GM12878 (cell line): Measurements from ENCODE around the gene USP35. TPM values are rescaled to one million over a fixed set of nuclear protein-coding genes. Genes with fewer than 3 reads are reported as not detected.

Experiments
- ATAC-seq: fragments of 200-7000 bp; cut with Tn5 transposase; 3 replicates; pipeline ENCODE4 v1.9.1; 2020; ENCODE audit warnings: mild to moderate bottlenecking, moderate library complexity
- BruUV-seq: library from RNA; stranded (reverse); fragments of 400-500 nt; replicated peaks from 2 replicates; lab custom pipeline; 2021; lab: Mats Ljungman, UMichigan
- CTCF ChIA-PET: fragments of 300-600 bp; sonication (Branson Sonifier 250); formaldehyde crosslinking; extraction: SDS; loops from one replicate; lab custom pipeline; 2021; ENCODE audit warnings: inconsistent platforms; lab: Yijun Ruan, JAX
- POLR2A ChIA-PET: fragments of 350-600 bp; formaldehyde crosslinking; extraction: SDS; loops from one replicate; lab custom pipeline; 2021; ENCODE audit warnings: inconsistent platforms; lab: Charles Lee
- RAD21 ChIA-PET: fragments of 300-600 bp; sonication (Branson Sonifier 250); formaldehyde crosslinking; loops from one replicate; lab custom pipeline; 2023; ENCODE audit warnings: antibody characterized with exemption; ENCODE audit not compliant: unreplicated experiment; lab: Charles Lee
- SMC1A ChIA-PET: fragments of 300-600 bp; sonication (Branson Sonifier 250); formaldehyde crosslinking; loops from one replicate; lab custom pipeline; 2023; ENCODE audit not compliant: unreplicated experiment, uncharacterized antibody; lab: Charles Lee
- DNase-seq: peaks from one replicate; pipeline ENCODE4 v3.0.0-alpha.2; 2011; ENCODE audit warnings: low read depth, low spot score
- FAIRE-seq: peaks from 3 replicates; lab custom pipeline; 2011; peaks lifted over from hg19 to GRCh38; lab: Jason Lieb, UNC
- H2AFZ ChIP-seq: 2 replicates; pipeline ENCODE4 v1.6.0; 2011; ENCODE audit warnings: low read depth, low read length, control low read depth; ENCODE audit not compliant: control insufficient read depth
- H3K27ac ChIP-seq: 2 replicates; pipeline ENCODE4 v1.5.1; 2011; ENCODE audit warnings: control low read depth; ENCODE audit not compliant: control insufficient read depth, insufficient read depth
- H3K27me3 ChIP-seq, 2 experiments: replicated peaks in 1 of 2; 2 replicates each; pipeline versions ENCODE4 v1.6.0 to v1.6.1; 2011; ENCODE audit warnings: low read length in 1 of 2; ENCODE audit not compliant: control insufficient read depth in 2 of 2, insufficient read depth in 2 of 2
- H3K36me3 ChIP-seq, 2 experiments: 2 replicates each; pipeline ENCODE4 v1.5.1; 2011; ENCODE audit warnings: low read length in 1 of 2; ENCODE audit not compliant: control insufficient read depth in 2 of 2, insufficient read depth in 2 of 2
- H3K4me1 ChIP-seq: 2 replicates; pipeline ENCODE4 v1.6.1; 2011; ENCODE audit warnings: mild to moderate bottlenecking, low read length, moderate library complexity, mixed read lengths; ENCODE audit not compliant: control insufficient read depth, insufficient read depth
- H3K4me2 ChIP-seq: 2 replicates; pipeline ENCODE4 v1.6.0; 2011; ENCODE audit warnings: control low read depth; ENCODE audit not compliant: control insufficient read depth, insufficient read depth
- H3K4me3 ChIP-seq: fragments of 200-600 bp; sonication (generic); 2 replicates; pipeline ENCODE4 v1.5.1; 2016
- H3K79me2 ChIP-seq: 2 replicates; pipeline ENCODE4 v1.6.0; 2011; ENCODE audit warnings: low read length; ENCODE audit not compliant: control insufficient read depth, insufficient read depth
- H3K9ac ChIP-seq: 2 replicates; pipeline ENCODE4 v1.8.0; 2011; ENCODE audit warnings: low read length, control low read depth, mixed read lengths; ENCODE audit not compliant: control insufficient read depth, insufficient read depth
- H3K9me3 ChIP-seq: replicated peaks from 3 replicates; pipeline ENCODE4 v1.5.1; 2011; ENCODE audit warnings: mild to moderate bottlenecking, low read length; ENCODE audit not compliant: control insufficient read depth, insufficient read depth
- H4K20me1 ChIP-seq: 2 replicates; pipeline ENCODE4 v1.6.0; 2011; ENCODE audit not compliant: control insufficient read depth, insufficient read depth
- CHD4 ChIP-seq: fragments of 200-600 bp; sonication (generic); IDR thresholded peaks from 2 replicates; pipeline ENCODE4 v1.6.1; 2016; ENCODE audit warnings: mild to moderate bottlenecking
- DPF2 ChIP-seq: fragments of 450-650 bp; IDR thresholded peaks from 2 replicates; pipeline ENCODE4 v1.6.1; 2017; ENCODE audit warnings: mild to moderate bottlenecking
- FOXK2 ChIP-seq: fragments of 450-650 bp; IDR thresholded peaks from 2 replicates; pipeline ENCODE4 v1.6.1; 2017; ENCODE audit warnings: mild to moderate bottlenecking, moderate library complexity
- HDAC2 ChIP-seq: fragments of 200-600 bp; sonication (generic); IDR thresholded peaks from 2 replicates; pipeline ENCODE4 v1.6.1; 2017
- NFXL1 ChIP-seq: fragments of 450-650 bp; IDR thresholded peaks from 2 replicates; pipeline ENCODE4 v1.6.1; 2017; ENCODE audit warnings: antibody characterized with exemption, mild to moderate bottlenecking, borderline replicate concordance
- NR2C1 ChIP-seq: fragments of 450-650 bp; IDR thresholded peaks from 2 replicates; pipeline ENCODE4 v1.6.1; 2017; ENCODE audit warnings: antibody characterized with exemption, mild to moderate bottlenecking, moderate library complexity
- RAD21 ChIP-seq: IDR thresholded peaks from 2 replicates; pipeline ENCODE4 v1.6.1; 2011; ENCODE audit warnings: mild to moderate bottlenecking, low read depth, low read length, moderate library complexity; ENCODE audit not compliant: insufficient read depth
- RUNX3 ChIP-seq: IDR thresholded peaks from 2 replicates; pipeline ENCODE4 v1.6.1; 2012; ENCODE audit warnings: low read length, inconsistent platforms
- SREBF2 ChIP-seq: IDR thresholded peaks from 2 replicates; pipeline ENCODE4 v1.6.1; 2012; ENCODE audit warnings: mild to moderate bottlenecking, low read length
- TARDBP ChIP-seq: IDR thresholded peaks from 2 replicates; pipeline ENCODE4 v1.6.1; 2016; ENCODE audit warnings: borderline replicate concordance
- WGBS: methylation state at CpG from one replicate; pipeline ENCODE4 v1.1.6; 2016; ENCODE audit warnings: low lambda C conversion rate; ENCODE audit not compliant: insufficient replicate concordance, insufficient coverage; ENCODE audit errors: missing lambda C conversion rate; 5-methylcytosine and 5-hydroxymethylcytosine counted together
- in situ Hi-C: fragments of 300-500 bp; cut with MboI; formaldehyde crosslinking; loops from 9 replicates; pipeline ENCODE4 v1.14.3; 2018; ENCODE audit warnings: mixed read lengths
- intact Hi-C: fragments of 100-400 bp; cut with micrococcal nuclease; formaldehyde crosslinking; loops from one replicate; pipeline ENCODE4 v1.14.2; 2022; ENCODE audit not compliant: unreplicated experiment
- polyA plus RNA-seq, 11 experiments: library from polyadenylated mRNA; depleted of rRNA in 4 of 11; unstranded in 6 of 11; stranded (reverse) in 5 of 11; fragments of >200 nt; fragmentation: Nextera tagmentation in 4 of 11; fragmentation: Illumina TruSeq in 1 of 11; extraction: Ambion mirVana in 4 of 11; extraction: Trizol in 1 of 11; gene quantifications; 1 replicate in 1 of 11; 2 replicates in 10 of 11; pipeline versions ENCODE4 v1.2.1 to v1.2.3, GENCODE V29; 2011 to 2016; ENCODE audit warnings: inconsistent platforms in 2 of 11, missing spikeins in 2 of 11, low read depth in 1 of 11
- total RNA-seq, 4 experiments: library from RNA; depleted of rRNA in 3 of 4; stranded (reverse); fragments of >200 nt in 3 of 4; fragmentation: Illumina TruSeq in 1 of 4; extraction: Trizol in 1 of 4; gene quantifications; 2 replicates each; pipeline versions ENCODE4 v1.2.1 to v1.2.3, GENCODE V29; 2013 to 2021
- TF ChIP-seq, protein P1 (sequence below): IDR thresholded peaks from 2 replicates; pipeline ENCODE4 v1.6.1; 2011; ENCODE audit warnings: mild to moderate bottlenecking, low read depth, low read length, moderate library complexity; ENCODE audit not compliant: insufficient replicate concordance
- TF ChIP-seq, protein P2 (sequence below): fragments of 450-650 bp; IDR thresholded peaks from 2 replicates; pipeline ENCODE4 v1.6.1; 2017; ENCODE audit warnings: mild to moderate bottlenecking, low read depth, inconsistent platforms; ENCODE audit not compliant: poor library complexity, severe bottlenecking

Gene USP35
- total and polyA plus RNA-seq, 10 of the 15 experiments (the other 5 are each of a cell fraction or from before 2014, with no cell fraction given), result 0.13 to 6.4 (median 3.1) TPM; not detected in 1

DNA sequence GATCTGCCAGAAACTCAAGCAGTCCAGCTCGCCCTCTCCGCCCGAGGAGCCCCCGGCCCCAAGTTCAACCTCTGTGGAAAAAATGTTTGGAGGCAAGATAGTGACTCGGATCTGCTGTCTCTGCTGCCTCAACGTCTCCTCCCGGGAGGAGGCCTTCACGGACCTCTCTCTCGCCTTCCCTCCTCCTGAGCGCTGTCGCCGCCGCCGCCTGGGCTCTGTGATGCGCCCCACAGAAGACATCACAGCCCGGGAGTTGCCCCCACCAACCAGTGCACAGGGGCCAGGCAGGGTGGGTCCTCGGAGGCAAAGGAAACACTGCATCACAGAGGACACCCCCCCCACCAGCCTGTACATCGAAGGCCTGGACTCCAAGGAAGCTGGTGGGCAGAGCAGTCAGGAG lies 20.8 kb downstream of the USP35 start:
- in situ Hi-C loops, result no loop called here
- ChIA-PET CTCF (interaction anchor here (1.0 kb wide), 1 partner anchor 377 kb away, joined by 3 read pairs; no protein-coding TSS in a partner anchor), RAD21 (no interaction called here), POLR2A (no interaction called here), SMC1A (no interaction called here)
- no peak for DNase-seq
- H3K4me2 ChIP-seq, result no peak overlapping the region
- no peak overlapping the region for H3K27ac ChIP-seq
- 84% methylated on average over 18 of the region's 18 CpGs for WGBS
- TF ChIP-seq, protein P1, sequence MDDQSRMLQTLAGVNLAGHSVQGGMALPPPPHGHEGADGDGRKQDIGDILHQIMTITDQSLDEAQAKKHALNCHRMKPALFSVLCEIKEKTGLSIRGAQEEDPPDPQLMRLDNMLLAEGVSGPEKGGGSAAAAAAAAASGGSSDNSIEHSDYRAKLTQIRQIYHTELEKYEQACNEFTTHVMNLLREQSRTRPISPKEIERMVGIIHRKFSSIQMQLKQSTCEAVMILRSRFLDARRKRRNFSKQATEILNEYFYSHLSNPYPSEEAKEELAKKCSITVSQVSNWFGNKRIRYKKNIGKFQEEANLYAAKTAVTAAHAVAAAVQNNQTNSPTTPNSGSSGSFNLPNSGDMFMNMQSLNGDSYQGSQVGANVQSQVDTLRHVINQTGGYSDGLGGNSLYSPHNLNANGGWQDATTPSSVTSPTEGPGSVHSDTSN, result no peak
- no peak for TF ChIP-seq SREBF2
- TF ChIP-seq NFXL1, result no peak
- TF ChIP-seq, protein P2, sequence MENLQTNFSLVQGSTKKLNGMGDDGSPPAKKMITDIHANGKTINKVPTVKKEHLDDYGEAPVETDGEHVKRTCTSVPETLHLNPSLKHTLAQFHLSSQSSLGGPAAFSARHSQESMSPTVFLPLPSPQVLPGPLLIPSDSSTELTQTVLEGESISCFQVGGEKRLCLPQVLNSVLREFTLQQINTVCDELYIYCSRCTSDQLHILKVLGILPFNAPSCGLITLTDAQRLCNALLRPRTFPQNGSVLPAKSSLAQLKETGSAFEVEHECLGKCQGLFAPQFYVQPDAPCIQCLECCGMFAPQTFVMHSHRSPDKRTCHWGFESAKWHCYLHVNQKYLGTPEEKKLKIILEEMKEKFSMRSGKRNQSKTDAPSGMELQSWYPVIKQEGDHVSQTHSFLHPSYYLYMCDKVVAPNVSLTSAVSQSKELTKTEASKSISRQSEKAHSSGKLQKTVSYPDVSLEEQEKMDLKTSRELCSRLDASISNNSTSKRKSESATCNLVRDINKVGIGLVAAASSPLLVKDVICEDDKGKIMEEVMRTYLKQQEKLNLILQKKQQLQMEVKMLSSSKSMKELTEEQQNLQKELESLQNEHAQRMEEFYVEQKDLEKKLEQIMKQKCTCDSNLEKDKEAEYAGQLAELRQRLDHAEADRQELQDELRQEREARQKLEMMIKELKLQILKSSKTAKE, result no peak
- TF ChIP-seq NR2C1, result no peak
- no peak for TF ChIP-seq DPF2
- TF ChIP-seq RAD21, result no peak
- TF ChIP-seq FOXK2, result no peak
- TF ChIP-seq HDAC2, result no peak
- no peak for TF ChIP-seq CHD4
- TF ChIP-seq TARDBP, result no peak
- no peak for TF ChIP-seq RUNX3
- no peaks in the 10 kb centered on the region for H3K4me1 ChIP-seq
- FAIRE-seq, result no peak
- H3K27me3 ChIP-seq, result no peaks in the 10 kb centered on the region
- no peak overlapping the region for H2AFZ ChIP-seq
- no peak overlapping the region for H3K4me3 ChIP-seq
- intact Hi-C loops, result no loop called here
- no peaks in the 10 kb centered on the region for H4K20me1 ChIP-seq
- no peak overlapping the region for H3K9ac ChIP-seq
- BruUV-seq, result no TSS peak
- no peaks in the 10 kb centered on the region for H3K79me2 ChIP-seq
- no peaks in the 10 kb centered on the region for H3K9me3 ChIP-seq
- H3K36me3 ChIP-seq, result no peaks in the 10 kb centered on the region; a peak in 3 of 4 replicates
- ATAC-seq, result no peak
